ENCODE data around the gene KIF1A. TPM values are rescaled to one million over a fixed set of nuclear protein-coding genes. Genes with fewer than 3 reads are reported as not detected.
A peak's percentile ranks its signal among the peaks of the same experiment; 100 is the strongest.

The KIF1A gene
- polyA plus RNA-seq, 12 donors = 2.4 to 17.5 (median 4.2) TPM; not detected in 1

DNA sequence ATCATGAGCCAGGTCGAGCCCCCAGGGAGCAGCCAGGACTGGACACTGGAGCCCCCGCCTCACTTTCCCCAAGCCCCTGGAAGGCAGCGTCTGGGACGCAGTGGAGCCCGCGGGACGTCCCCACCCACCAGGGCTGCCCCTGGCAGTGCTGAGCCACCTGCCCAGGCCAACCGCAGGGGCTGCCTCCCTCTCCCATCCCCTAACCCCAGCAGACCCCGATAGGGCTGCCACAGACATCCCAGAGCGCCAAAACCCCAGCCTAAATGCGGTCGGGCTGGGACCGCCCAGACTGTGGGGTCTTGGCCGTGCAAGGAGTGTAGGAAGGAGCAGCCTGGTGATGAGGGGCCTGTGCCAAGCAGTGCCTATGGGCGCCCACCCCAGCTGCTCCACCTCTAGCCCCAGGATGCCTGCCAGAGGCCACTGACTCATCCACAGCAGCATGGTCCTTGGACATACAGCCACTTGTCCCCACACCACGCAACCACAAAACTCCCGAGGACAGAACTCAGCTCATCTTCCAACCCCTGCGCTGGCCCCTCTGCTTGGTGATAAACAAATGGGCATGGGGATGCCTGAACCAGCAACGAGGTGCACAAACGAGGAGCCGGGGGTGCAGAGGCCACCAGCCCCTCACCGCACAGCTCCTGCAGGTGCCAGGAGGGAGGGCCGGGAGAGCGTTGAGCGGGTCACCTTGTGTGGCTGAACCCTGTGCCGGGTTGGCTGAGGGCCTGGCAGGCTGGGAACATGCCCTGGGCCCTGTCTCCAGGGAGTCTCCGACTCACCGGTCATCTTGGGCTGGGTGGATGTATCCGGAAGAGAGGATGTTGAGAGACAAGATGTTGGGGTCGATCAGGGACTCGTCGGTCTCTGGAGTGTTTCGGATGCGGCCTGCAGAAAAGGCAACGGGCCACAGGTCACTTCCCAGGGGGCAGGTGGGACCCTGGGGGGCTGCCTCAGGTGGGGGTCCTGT is 83.5 kb downstream of the KIF1A start:
- DNase-seq = no peak

DNA sequence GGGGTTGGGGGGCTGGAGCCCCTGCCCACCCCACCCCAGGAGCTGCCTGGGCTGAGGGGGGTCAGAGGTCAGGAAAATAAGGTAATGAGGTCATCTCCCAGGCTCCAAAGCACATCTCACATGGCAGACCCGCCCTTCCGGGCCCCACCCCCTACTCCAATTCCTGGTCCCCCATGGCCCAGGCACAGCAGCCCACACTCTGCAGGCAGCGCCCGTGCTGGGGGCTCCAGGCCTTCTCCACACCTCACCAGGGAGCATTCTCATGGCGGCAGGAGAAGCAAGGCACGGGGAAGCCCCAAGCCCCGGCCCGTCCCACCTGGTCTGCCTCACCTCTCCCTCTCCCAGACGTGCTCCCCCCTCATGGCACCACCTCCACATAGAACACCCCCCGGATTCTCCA is 84.5 kb downstream of the KIF1A start:
- DNase-seq = no peak

DNA sequence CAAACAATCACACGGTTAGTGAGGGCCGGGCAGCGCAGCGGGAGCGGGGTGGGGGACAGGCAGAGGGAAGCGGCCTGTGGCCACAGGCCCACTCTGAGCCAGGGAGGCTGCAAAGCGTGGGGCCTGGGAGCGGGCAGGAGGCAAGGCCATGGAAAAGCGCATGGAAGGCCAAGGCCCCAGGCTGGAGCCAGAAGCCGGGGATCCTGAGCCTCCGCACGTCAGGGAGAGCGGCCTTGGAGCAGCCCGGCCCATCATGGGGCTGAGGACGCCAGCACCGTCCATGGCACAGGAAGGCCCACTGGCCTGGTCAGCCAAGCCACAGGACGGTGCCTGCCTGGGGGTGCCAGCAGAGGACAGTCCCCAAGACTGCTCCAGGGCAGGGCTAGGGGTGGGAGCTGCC is 85.3 kb downstream of the KIF1A start:
- DNase-seq = no peak

DNA sequence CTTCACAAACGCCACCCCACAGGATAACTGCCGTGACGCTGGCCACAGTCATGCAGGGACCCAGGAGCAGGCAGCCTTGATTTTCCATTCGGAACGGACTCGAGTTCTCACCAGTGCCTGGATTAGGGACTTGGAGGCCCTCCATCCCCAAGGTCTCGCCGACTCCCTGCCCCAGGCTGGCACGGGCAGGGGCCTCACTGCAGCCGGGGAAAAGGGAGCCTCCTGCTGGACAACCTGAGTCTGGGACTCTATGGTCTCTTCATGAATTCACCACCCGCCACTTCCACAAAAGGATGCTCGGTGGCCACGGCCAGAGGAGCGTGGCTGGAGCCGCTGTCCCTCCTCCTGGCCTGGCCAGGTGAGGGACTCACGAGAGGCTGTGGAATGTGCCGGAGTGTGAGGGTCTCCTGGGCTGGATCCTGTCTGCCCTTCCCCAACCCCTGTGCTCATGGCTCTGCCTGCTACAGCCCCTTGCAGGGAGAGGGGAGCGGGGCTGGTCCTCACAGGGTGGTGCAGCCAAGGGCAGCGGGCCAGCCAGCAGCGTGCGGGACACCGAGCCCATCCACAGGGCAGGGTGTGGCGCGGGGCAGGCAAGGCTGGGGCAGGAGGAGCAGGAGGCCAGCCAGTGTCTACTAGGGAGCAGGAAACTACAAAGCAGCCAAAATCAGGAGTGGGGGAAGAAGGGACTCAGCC is 86.1 kb downstream of the KIF1A start:
- no peak for DNase-seq

DNA sequence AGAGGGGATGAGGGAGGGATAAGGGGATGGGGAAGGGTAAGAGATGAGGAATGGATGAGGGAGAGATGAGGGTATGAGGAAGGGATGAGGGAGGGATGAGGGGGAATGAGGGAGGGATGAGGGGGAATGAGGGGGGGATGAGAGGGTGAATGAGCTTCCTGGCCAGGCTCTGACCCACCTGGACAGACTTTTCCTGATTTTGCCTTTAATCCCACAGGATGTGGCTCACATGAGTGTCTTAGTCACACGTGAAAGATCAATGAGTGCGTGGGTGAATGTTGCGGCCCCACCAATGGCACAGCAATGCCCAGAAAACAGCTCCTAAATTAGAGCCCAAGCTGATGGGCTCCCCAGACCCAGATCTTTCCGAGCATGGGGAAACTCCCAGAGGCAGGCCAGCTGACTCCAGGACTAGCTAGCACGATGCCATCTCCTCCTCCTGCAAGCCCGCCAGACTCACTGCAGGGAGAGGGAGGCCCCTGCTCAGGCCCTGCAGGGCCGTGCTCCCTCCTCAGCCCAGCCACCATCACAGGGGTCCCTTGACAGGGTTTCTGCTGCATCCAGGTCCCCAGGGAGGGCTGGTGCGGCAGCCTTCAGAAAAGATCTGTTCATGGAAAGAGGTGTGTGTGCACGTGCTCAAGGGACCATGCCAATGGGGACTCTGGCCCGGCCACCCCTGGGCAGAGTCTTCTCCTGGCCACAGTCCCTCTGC is 87.0 kb downstream of the KIF1A start:
- no peak for DNase-seq

DNA sequence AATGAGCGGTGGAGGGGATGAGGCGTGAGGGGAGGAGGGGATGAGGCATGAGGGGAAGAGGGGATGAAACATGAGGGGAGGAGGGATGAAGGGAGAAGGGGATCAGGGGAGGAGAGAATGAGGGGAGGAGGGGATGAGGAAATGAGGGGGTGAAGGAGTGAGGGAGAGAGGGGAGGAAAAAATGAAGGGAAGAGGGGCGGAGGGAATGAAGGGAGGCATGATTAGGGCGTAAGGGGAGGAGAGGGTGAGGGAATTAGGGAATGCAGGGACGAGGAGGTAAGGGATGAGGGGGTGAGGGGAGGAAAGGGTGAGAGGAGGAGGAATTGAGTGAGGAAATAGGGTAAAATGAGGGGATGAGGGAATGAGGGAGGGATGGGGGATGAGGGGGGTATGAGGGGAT is 87.8 kb downstream of the KIF1A start:
- DNase-seq = no peak

DNA sequence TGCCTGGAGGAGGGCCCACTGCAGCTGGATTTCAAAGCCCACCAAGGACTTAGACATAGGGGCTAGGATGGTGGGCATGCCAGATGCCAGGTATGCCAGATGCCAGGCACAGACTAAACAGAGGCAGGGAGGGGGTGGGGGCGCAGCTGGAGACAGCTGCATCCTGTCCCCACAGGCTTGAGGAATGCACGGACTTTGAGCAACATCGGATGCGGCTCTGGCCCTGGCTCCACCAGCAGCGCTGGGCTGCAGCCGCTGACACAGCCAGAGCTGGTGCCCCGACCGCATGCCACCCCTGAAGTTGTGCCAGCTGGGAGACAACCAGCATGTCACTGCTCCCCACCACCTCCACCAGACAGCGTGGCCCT is 88.9 kb downstream of the KIF1A start:
- DNase-seq = peak; percentile 25

DNA sequence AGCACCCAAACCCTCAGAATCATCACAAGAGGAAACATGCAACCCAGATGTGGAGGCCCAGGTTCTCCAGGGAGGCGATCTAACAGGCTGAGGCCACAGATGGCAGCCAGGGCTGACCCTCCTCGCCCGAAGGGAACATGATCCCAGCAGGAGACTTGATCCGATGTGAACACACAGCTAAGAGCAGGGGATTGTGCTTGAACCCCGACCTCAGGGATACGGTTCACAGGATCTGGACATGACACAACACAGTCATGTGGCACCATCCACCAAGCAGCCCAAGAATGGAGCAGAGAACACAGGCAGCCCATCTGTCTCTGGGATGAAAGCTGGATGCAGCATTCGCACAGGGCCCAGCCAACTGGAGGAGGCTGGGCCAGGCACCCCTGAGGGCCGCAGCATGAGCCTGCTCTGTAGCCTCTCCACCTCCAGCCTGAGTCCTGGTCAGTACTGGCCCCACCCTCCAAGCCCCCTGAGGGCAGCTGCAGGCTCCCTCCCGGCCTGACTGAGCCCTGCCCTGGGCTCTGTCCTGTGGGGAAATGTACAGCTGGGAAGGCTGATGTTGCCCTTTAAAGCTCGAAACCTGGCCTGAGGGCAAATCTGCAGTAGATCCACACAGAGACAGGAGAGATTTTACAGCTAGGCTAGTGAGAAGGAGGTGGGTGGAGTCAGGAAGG is 89.4 kb downstream of the KIF1A start:
- no peak for DNase-seq

DNA sequence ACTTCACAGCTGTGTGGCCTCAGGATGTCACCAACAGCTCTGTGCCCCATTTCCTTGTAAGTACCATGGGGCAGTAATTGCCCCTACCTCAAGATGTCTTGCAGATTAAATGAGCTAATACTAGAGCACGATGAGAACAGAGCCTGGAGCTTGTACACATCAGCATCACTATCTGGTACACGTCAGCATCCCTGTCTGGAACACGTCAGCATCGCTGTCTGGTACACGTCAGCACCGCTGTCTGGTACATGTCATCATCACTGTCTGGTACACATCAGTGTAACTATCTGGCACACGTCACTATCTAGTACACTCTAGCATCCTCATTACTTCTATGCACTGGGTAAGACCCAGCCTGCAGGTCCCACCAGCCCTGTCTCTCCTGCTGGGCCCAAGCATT is 91.2 kb downstream of the KIF1A start:
- no peak for DNase-seq

DNA sequence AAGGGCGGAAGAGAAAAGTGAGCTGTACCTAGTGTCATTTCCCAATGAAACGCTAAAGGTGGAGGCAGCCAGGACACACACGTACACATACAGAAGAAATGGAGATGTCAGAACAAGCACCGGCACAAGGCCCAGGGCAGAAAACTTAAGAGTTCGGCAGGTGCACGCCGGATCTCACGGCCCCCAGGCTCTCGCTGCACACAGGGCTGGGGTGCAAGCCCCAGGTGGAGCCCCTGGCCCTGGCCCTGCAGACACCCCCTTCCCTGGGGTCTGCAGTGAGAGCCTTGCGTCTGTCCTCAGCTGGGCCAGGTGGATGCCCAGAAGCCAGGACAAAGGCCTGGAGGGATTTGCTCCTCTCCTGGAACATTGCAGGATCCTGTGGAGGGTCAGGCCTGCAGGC is 91.7 kb downstream of the KIF1A start:
- no peak for DNase-seq

DNA sequence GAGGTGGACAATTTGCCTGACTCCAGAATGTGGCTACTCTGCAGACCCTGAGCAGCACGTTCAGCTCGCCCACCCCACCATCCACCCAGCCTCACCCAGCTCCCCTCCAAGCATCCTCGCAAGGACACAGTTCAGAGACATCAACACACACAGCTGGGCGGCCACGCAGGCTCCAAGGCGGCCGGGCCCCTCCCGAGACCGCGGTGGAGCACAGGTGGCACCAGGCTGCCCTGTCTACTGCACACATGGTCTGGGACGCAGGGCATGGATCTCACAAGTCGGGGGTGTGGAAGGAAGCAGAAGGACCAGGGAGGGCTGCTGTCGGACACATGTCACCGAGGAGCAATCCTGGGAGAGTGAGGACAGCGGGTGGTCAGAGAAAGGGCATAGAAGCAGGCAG is 92.1 kb downstream of the KIF1A start:
- DNase-seq = no peak

DNA sequence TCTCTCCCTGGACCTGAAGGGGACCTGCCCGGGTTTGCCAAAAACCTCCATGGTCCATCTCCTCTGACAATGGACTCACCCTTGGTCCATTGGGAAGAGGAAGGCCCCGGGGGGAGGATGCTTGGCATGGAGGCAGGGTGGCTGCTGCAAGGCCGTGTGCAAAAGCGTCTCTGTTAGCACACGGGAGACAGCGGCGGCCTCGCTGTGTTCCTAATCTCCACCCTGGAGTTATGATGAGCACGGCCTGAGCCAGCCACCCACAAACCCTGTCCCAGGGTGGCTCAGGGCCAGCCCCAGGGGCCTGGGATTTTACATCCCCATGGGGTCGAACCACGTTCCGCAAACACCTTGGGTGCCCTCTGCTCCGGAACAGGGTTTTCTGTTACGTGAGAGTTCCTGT is 92.6 kb downstream of the KIF1A start:
- DNase-seq = no peak

DNA sequence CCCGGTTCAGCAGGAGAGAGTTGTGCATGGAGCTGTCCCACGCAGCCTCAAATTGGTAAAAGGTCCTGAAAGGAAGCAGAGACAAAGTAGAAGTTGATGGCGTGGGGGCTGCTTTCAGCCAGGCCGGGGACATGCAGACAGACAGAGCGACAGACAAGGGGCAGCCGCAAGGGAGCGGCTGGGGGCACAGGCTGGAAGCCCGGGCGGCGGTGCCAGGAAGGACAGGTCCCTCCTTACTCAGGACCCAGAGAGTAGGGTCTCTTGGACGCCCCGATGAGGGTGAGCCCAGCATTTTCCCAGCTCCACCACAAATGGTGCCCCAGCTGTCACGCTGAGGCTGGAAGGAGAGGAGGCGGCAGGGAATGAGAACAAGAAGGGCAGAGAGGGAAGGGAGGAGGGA is 93.1 kb downstream of the KIF1A start:
- DNase-seq = no peak

DNA sequence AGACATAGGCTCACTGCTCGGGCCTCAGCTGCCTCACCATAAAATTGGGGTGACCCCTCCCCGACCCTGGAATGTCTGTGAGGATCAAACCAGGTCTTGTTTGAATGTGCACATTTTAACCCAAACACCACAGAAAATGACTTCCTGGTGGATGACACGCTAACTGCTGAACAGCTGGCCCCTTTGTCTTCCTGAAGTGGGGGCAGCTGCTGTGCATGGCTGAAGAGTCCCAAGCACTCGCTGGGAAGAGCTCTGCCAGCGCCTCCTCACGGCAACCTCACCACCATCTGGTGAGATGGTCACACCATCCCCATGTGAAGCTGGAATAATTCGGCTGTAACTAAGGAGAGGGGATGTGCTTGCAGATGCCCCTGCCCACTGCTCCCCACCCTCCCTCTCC is 94.3 kb downstream of the KIF1A start:
- DNase-seq = no peak

DNA sequence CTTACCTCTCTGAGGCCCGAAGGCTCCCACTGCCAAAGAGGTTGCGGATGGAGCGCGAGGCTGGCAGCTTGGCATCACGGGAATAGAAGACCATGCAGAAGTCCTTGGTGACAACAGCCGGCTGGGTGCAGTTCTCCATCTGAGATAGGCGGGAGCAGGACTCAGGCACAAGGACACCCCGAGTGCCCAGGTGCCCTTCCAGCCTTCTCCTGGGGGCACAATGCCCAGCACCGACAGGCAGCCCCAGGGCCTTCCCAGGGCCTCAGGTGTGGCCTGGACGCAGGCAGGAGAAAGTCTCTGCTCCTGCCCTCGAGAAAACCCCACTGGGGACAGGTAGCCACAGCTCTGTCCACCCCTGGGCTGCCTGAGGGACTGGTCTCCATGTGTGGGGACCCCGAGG is 94.8 kb downstream of the KIF1A start:
- DNase-seq = no peak

DNA sequence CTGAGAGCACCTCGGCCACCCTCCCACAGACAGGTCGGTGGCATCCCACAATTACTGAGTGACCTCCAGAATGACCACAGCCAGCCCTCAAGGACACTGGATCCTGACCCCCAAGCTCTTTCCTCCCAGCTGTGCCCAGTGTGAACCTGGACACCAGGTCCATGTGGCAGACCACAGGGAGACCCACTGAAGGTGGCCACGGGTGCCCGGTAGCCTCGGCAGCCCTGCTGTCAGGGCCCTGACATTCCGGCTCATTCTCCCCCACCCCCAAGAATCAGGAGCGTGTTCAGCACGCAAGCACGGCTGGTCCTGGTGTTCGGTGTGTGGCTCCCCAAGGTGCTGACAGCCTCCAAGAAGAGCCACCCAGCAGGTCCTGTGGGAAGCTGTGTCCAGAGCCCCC is 95.6 kb downstream of the KIF1A start:
- DNase-seq = no peak

DNA sequence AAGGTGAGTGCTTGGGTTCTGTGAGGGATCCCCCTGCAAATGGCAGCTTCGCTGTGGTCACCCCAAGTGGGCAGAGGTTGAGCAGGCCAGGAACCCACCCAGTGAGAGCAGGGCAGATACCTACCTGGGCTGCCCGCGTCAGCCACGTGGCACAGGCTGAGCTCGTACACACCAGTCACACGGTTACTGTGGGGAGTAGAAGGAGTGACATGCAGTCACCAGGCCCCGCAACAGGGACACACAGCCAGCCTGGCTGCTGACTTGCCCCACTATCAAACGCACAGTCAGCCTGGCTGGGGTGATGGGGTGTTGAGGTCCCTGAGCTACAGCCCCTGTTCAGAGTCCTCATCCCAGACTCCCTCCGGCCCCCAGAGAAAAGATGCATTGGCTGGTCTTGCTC is 96.2 kb downstream of the KIF1A start:
- no peak for DNase-seq

DNA sequence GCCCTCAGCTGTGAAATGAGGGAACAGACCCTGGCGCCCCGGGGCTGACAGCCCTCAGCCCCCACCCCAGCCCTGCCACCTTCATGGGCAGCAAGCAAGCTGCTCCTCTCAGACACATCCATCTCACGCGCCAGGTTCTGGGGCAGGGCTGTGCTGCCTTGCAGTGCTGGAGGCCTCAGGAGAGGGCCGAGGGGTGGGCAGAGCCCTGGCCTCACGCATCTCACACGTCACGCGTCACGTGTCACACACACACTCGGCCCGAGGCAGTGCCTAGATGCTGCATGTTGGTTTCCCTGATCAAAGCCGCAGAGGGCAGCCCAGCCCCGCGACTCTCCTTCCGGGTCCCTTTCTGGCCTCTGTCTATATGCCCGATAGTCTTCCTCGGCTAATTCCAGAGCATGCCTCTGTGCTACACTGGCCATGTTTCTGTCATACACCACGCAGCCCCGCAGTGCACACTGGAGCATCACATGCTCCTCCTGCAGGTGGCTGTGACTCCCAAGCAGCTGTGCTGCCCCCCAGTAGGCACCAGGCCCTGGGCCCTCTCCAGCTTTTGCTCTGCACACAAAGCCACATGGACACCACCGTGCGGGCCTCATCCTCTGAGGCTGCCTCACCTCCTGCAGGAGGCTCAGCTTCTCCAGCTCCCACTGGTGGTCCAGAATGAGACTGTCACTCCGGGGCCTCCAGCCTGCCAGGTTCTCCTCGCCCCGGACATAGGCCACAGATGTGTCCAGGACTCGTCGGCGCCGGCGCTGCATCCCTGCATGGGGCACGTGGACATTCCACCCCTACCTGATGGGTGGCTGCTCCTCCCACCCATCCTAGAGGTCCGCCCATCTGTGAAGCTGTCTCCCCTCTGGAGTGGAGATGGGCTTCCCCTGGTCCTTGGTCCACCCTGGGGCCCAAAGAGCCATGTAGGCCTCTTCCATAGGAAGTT is 97.0 kb downstream of the KIF1A start:
- no peak for DNase-seq

DNA sequence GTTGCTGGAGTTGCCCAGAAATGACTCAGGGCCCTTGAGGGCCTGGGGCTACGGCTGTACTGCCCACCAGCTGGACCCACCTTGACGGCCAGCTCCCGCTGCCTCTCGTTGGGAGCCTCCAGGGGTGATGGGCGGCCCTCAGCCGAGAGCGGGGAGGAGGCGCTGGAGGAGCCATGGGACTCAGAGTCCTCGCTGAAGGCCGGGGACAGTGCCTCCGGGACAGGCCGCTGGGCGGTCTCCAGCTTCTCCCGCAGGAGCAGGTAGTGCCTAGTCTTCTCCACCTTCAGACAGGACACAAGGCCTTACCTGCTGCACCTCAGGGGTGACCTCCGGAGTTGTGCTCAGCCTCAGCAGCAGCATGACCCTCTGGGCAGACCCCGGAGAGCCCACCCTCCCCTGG is 97.6 kb downstream of the KIF1A start:
- DNase-seq = no peak

DNA sequence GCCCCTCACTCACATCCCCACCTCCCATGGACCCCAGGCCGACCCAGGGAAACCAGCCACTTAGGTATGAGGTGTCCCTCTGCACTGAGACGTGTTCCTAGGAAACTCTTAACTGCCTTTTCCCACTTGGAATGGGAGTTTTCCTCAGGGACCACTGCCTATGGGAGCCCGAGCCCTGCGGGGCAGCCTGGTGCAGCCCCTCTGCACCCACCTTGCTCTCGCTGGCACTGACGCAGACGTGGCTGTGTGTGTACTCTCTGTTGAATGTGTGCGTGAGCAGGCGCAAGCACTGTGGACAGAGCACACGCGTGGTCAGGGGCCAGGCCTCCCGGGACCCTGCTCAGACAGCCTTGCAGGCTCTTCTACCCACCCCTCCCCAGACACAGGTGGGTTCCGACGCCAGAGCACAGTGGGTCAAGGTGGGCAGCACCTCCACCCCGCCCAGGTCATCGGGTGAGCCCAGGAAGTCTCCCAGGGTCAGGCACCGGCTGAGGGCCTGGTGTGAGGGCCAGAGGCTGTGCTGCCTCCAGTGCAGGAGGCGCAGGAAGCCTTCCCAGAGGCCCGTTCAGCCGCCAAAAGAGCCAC is 98.3 kb downstream of the KIF1A start:
- DNase-seq = no peak

Measured in muscle of arm (tissue), 12 donors.